ENCODE data around the gene WIPF3.

Gene WIPF3

DNA sequence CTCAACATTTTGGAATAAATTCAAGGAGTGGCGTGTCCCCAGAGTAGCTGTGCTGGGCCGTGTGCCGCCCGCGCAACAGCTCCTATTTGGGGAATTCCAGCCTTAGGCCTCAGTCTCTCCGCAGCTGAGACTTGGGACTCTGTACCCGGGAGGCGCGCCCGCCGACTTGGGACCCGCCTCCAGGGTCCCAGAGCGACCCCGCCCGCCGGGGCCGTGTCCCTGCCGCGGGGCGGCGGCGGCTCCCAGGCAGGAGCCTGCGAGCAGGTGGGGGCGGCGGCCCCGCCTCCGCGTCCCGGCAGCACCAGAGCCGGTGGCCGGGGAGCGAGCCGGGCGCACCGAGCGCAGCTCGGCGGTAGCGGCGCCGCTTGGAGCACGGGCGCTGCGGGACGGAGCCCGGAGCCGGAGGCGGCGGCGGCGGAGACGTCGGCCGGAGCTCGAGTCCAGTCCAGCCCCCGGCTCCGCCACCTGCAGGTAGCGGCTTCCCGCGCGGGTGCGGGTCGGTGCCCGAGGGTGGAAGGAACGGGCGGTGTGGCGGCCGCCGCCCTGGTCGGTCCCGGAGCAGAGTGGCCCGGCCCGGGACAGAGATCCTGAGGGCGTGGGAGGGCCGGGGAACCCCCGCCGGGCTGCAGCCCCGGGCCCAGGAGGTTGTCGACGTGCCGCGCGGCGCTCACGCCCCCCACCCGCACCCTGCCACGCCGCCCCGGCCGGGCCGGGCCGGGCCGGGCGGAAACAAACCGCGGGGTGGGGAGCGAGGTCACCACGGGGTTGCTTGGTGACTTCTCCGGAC, at the start of gene WIPF3:
Gene WIPF3 (plus strand): TSS at position 301 of the 787 bp plus-strand sequence. CDS start 28,217 bp downstream, outside the sequence.
- no peak for DNase-seq (ENCODE audit: low read depth)

- DNase-seq (ENCODE audit: low read depth) = no peak
Observed at GRCh38 chr7:29763266-29763665, 43.0 kb upstream of the WIPF3 start.

DNA sequence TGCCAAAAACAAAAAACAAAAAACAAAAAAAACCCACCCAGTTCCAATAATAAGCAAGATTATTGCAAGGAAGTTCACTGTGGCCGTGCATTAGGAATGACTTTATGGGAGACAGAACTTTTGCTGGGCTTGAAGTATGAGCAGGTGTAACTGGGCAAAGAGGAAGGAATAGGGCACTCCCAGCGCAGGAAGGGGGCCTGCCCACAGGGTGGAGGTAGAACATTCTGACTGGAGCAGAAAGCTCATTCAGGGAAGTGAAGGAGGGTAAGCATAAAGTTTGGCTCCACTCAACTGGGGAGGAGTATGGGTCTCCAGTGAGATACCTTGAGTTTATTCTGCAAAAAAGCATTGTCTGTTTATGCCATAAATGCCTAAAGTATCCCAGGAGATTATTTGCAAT, 42.1 kb upstream of the WIPF3 start:
- no peak for DNase-seq (ENCODE audit: low read depth)

DNA sequence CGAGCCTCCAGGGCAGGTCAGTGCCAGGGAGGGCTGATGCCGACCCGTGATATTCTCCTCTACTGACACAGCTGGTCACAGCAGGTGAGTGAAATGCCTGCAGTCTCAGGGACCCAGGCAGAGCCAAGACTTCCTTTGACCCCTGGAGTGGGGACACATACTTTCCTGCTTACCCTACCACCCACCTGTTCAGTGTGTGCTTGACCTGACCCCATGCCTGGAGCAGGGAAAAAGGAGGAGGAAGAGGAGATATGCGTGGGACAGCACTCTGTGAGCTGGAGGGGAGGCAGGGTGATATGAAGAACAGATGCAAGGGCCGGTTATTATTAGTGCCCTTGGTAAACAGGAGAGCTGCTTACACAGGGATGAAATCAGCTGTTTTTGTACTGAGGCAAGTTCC, 40.8 kb upstream of the WIPF3 start:
- DNase-seq (ENCODE audit: low read depth) = no peak

DNA sequence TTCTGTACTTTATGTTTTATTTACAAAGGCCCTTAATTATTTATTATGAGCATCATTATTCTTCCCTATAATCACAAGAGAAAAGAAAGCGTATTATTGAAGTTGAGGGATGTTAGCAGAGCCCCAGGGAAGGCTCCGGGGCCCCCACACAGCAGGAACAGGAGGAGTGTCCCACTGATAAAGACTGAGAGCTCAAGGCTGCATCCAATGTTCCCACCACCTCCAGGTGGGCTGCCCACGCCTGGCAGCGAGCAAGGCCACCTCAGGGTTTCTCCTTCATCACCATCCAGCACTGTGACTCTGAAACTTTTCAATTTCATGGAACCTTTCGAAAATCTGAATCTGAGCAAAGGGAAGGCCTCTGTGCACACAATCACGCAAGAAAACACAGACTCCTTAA, 35.9 kb upstream of the WIPF3 start:
- no peak for DNase-seq (ENCODE audit: low read depth)

- no peak for DNase-seq (ENCODE audit: low read depth)
Observed at GRCh38 chr7:29771081-29771816, 35.1 kb upstream of the WIPF3 start.

DNA sequence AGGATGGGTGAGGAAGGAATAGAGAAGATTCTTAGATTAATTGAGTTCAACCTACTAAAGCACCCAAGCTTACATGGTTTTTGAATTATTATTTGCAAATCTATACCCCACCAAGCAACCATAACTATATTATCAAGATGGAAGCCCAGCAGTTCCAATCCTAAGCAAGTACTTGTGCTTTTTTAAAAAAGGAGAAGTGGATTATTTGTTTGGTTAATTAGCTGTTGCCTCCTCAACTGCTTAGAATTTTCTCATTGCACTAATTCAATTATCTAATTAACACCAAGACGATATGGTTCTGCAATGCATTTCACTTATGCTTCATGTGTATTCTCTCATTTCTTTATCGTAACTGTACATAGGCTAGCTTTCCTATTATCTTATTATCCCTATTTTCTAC, 27.3 kb upstream of the WIPF3 start:
- DNase-seq (ENCODE audit: low read depth) = no peak

DNA sequence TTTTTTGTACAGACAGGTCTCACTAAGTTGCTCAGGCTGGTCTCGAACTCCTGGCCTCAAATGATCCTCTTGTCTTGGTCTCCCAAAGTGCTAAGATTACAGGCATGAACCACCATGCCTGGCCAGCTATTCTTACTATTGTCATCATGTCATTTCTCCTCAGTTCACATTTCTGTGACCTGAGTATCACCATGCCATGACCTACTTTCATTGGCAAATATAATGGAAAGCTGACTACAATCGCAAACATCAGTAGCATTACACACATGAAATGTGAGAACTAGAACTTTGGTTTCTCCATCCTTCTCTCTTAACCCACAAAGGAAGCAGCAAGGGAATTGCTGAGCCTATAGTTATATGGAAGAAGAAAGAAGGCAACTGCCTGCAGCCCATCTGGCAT, 26.0 kb upstream of the WIPF3 start:
- DNase-seq (ENCODE audit: low read depth) = no peak

DNA sequence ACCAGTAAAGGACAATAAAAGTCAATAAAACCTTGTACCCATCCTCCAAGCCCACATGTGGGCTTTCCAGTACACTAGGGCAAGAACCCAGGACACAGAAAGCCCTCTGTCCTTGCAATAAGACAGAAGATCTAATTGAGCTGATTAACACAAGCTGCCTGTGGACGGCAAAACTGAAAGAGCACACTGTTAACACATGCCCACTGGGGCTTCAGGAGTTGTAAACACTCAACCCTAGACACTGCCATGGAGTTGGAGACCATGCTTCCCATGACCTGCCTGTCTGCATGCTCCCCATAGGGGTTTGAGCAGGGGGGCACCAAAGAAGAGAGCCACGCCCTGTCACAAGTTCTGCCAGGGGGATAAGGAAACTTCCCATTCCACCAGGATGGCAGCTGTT, 22.6 kb upstream of the WIPF3 start:
- no peak for DNase-seq (ENCODE audit: low read depth)

GRCh38 chr7:29793507-29793906, 12.8 kb upstream of the WIPF3 start:
- DNase-seq (ENCODE audit: low read depth) = no peak

DNA sequence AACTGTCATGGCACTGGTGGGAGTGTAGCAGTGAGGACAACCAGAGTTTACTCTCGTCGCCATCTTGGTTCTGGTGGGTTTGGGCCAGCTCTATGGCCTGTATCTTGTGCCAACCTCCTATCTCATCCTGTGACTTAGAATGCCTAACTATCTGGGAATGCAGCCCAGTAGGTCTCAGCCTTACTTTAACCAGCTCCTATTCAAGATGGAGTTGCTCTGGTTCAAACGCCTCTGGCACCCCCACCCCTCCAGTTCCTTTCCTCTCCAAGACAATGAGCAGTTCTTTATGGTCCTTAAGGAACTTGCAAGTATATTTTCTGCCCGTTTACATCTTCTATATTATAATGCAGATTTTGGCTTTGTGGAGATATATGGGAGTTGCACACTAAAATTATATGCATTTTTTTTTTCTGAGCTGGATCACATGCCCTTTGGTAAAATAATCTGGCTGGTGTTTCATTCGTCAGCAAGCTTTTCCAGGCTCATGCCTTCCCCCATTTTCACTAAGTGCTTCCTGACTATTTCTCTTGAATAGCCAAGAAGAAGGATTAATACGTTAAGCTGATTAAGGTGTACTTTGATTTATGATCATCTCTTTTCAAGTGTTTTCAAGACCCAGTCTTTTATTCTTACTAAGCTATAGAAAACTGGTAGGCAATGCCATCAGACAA, 11.2 kb upstream of the WIPF3 start:
- no peak for DNase-seq (ENCODE audit: low read depth)

DNA sequence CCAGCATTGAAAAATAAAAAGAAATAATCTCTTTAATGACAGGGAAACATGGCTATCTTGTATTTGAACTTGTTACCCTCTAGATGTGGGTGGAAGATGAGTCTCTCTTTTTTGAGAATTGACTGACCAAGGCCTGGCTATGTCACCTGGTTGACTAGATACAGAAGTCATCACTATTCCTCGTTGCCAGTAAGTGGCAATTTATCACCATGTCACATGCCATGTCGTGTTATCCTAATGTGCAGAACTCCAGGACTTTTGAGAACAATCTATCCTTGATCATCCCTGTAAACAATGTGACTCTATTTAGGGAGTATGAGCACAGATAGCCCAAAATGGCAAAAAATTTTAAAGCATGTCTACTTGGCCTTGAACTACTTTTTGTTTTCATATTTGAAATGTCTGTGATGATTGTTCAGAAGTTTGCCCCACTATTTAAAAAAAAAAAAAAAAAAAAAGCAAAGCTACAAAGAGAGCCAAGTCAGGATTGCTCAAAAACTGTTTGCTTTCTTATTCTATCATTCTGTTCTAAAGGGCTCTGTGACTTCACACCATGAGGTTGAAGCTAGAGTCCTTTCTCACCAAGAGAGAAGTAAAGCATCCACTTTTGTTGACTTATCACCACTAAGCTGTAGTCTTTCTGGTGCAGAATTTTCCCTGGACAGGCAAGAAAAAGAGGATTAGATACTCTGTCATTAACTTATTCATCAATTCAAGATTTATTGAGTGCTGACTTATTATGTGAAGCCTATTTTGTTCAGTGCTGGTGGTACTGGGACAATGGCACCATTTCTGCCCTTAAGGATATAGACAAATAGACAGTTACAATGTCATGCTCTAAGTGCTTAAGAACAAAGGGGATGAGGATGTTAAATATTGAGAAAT, 10.4 kb upstream of the WIPF3 start:
- DNase-seq (ENCODE audit: low read depth) = no peak

DNA sequence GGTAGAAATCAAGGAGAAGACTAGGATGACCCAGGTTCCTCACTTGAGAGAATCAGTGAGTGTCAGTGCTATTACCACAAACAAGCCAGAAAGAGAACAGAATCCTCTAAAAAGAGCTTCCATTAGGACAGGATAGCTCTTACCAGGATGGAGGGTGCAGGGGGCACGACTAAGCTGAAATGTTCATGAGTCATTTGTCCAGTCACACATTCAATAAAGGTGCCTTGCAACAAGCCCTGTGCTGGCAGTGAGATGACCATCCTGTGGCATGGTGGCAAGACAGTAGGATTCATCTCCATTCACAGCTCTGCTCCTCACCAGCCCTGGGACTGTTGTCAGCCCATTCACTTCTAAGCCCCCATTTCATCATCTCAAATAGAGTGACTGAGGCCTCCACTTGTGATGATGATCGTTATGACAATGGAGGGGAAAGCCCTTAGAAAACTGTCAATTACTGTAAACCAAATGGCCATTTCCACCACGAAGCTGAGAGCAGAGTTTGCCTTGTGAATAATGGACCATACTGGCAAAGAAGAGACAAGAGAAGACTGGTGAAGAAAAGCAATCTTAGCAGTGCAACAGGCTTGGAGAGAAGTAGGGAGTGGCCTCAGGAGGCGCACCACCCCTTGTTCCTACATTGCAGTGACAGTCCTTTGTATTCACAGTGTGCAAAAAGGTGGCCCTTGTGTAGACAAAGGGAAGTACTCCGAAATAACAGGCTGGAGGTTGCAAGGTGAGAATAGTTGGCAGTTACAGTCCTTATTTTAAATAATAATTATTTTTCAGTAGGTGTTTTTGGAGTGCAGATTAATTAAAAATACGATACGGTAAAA, 9.0 kb upstream of the WIPF3 start:
- no peak for DNase-seq (ENCODE audit: low read depth)

DNA sequence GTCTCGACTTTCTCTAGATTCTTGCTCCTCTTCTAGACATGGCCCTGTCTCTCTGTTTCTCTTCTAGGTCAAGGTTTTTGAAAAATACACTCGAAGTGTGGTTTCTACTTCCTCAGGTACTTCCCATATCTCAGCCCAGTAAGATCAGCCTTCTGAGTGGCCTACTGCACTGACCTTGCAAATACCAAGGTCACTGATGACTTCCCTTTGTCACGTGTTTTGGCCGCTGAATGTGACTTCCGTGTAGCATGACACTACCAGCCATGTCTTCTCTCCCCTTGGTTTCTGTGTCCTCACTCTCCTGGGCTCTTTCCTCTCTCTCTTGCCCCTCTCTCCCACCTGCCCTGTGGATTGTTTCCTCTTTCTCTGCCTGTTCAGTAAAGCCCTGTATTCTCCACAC, 7.9 kb upstream of the WIPF3 start:
- DNase-seq (ENCODE audit: low read depth) = no peak

DNA sequence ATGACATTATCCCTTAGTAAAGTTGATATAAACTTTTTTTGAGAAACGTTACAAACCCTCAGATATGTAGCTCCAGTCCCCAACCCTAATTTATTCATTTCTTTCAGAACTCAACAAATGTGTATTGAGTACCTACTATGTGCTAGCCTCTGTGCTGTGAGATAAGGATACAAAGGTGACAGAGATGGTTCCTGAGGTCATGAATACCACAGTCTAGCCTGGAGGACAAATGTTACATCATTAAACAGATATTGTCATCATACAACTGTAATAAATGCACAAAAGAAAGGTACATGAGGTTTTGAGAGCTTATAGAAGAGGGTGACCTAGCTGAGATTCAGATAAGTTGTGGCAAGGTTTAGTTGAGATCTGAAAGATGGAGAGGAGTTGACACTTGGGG, 4.4 kb upstream of the WIPF3 start:
- no peak for DNase-seq (ENCODE audit: low read depth)

GRCh38 chr7:29805031-29805430, 1.3 kb upstream of the WIPF3 start:
- no peak for DNase-seq (ENCODE audit: low read depth)

DNA sequence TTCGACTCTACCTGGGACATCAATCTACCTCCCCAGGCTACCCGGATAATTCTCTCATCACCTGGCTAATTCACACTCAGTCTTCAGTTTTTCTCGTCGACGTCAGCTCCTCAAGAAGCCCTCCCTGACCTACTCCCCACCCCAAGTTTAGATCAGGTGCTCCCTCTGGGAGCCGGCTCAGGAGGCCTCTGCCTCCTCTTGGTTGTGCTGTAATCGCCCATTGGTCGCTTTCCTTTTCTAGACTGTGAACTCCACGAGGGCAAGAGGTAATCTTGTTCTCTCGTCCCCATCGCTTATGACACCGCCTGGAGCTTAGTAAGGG, 461 bp upstream of the WIPF3 start:
- no peak for DNase-seq (ENCODE audit: low read depth)

DNA sequence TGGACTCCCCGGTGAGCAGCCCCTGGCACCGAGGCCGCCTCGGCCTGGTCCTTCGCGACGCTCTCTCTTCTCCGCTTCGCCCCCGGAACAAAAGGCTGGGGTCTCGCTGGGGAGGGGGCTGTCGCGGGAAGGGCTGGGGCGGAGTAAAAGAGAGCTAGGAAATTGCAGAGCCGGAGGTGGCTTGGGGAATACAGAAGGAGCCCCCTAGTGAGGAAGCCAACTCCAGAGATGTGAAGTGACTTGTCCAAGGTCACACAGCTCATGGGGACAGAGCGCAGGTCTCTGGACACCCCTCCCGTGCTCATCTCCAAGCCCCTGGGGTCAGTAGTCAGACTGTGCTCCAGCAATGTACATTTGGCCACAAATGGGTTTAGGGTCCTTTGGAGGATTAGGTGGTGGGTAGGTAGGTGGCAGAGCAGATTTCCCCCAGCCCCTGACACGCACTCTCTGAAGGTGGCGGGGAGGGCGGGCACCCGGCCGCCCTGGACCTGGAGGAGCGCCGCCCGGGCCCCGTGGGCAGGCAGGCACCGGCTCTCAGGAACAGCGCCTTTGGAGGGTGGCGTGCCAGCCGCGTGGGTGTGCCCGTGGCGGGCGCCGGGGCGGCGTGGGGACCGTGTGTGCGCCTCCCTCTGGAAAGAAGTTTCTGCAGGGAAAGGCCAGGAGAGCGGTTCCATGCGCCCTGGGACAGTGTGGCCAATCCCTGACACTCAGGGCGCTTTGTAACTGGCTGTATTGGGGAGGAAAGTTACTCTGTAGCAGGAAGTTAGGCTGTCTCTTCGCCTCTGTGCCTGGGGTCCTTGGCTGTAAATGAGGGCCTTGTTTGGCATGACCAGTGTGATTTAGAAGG, 910 bp downstream of the WIPF3 start:
- no peak for DNase-seq (ENCODE audit: low read depth)

GRCh38 chr7:29808075-29808801, 1.9 kb downstream of the WIPF3 start:
- no peak for DNase-seq (ENCODE audit: low read depth)

Data from stromal cell of bone marrow (primary cell).